A549 (cell line): ENCODE results near the gene IL17A.

ENCODE experiments used
- CEBPB ChIP-seq, 2 experiments: fragments of >200 bp in 1 of 2; sonication (Bioruptor Twin) in 1 of 2; formaldehyde crosslinking in 1 of 2; IDR thresholded peaks; 2 replicates each; pipeline ENCODE4 v1.6.1; 2012 to 2016
- CTCF ChIP-seq: fragments of >200 bp; sonication (Bioruptor Twin); formaldehyde crosslinking; IDR thresholded peaks from 3 replicates; pipeline ENCODE4 v1.5.1; 2016
- ESRRA ChIP-seq: fragments of 150-350 bp; IDR thresholded peaks from 2 replicates; pipeline ENCODE4 v1.6.1; 2014; ENCODE audit warnings: mild to moderate bottlenecking, low read length, borderline replicate concordance
- GATA3 ChIP-seq: IDR thresholded peaks from 2 replicates; pipeline ENCODE4 v1.6.1; 2012; ENCODE audit warnings: borderline replicate concordance
- MAX ChIP-seq: IDR thresholded peaks from 2 replicates; pipeline ENCODE4 v1.6.1; 2012
- MAZ ChIP-seq: fragments of 150-350 bp; IDR thresholded peaks from 2 replicates; pipeline ENCODE4 v1.6.1; 2014; ENCODE audit warnings: antibody characterized with exemption, low read depth, low read length, borderline replicate concordance
- NR3C1 ChIP-seq: fragments of >200 bp; sonication (Bioruptor Twin); formaldehyde crosslinking; IDR thresholded peaks from 3 replicates; pipeline ENCODE4 v1.6.1; 2017
- RCOR1 ChIP-seq: fragments of 150-350 bp; IDR thresholded peaks from 2 replicates; pipeline ENCODE4 v1.6.1; 2014; ENCODE audit warnings: antibody characterized with exemption, low read length, low read depth
- RNF2 ChIP-seq: fragments of 200-600 bp; sonication (generic); IDR thresholded peaks from 2 replicates; pipeline ENCODE4 v1.6.1; 2016; ENCODE audit warnings: low read depth, mild to moderate bottlenecking, antibody characterized with exemption, moderate library complexity, borderline replicate concordance
- ZNF302 ChIP-seq: fragments of 250-450 bp; sonication (Bioruptor Pico); IDR thresholded peaks from 2 replicates; pipeline ENCODE4 v1.9.0; 2021; ENCODE audit warnings: inconsistent platforms, mild to moderate bottlenecking, moderate library complexity

- TF ChIP-seq CTCF (no peak), RNF2 (no peak), MAZ (no peak), NR3C1 (no peak), CEBPB (IDR thresholded peaks at IDR 0.05) (no peak), ESRRA (no peak), MAX (no peak), ZNF302 (no peak), RCOR1 (no peak), GATA3 (no peak)
Measured at GRCh38 chr6:52154381-52154780, 31.8 kb upstream of the IL17A start.
